HK-2 (cell line): Measurements from ENCODE around the gene EXOC1.

Experiments
- DNase-seq: peaks from one replicate; pipeline ENCODE4 v3.0.0-alpha.2; 2018; ENCODE audit not compliant: unreplicated experiment

EXOC1 gene

GRCh38 chr4:55857586-55857985 is 4.1 kb downstream of the EXOC1 start:
- DNase-seq, result no peak

DNA sequence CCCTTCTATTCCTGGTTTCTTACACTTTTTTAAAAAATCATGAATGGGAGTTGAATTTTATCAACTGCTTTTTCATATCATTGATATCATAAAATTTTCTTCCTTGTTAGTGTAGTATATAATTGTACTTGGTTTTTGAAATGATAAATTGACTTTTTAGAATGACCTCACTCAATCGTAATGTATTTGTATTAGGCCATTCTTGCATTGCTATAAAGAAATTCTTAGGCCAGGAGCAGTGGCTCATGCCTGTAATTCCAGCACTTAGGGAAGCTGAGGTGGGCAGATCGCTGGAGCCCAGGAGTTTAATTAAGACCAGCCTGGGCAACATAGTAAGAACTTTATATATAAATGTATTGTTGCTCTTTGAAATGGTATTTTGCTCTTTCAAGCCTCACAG is 6.3 kb downstream of the EXOC1 start:
- no peak for DNase-seq

GRCh38 chr4:55864577-55865223 is 11.3 kb downstream of the EXOC1 start:
- no peak for DNase-seq

DNA sequence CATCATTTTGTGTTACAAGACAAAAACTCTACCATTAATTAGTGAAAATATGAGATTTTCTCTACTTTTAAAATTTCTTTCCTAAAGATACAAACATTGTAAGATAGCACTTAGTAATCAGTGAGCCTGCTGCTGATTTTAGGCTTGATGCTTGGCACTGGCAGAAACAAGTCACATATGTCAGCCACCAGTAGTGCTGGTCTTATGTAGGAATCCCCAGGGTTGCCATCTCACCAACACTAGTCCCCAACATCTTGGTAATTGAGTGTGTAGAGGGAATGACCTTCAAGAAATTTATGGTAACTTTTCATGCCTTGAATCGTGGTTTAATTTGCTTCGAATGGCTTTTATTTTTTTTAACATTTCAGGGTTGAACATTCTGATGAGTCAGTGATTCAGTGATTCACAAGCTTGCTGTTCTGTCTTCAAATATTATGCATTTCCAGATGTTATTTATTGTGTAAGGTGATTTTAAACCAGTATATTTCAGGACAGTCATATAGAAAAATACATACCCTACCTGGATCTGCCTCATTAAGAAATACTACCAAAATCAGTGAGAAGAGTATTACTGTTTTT is 11.9 kb downstream of the EXOC1 start:
- no peak for DNase-seq

- no peak for DNase-seq
Observed at GRCh38 chr4:55866290-55866907, 13.0 kb downstream of the EXOC1 start.

DNA sequence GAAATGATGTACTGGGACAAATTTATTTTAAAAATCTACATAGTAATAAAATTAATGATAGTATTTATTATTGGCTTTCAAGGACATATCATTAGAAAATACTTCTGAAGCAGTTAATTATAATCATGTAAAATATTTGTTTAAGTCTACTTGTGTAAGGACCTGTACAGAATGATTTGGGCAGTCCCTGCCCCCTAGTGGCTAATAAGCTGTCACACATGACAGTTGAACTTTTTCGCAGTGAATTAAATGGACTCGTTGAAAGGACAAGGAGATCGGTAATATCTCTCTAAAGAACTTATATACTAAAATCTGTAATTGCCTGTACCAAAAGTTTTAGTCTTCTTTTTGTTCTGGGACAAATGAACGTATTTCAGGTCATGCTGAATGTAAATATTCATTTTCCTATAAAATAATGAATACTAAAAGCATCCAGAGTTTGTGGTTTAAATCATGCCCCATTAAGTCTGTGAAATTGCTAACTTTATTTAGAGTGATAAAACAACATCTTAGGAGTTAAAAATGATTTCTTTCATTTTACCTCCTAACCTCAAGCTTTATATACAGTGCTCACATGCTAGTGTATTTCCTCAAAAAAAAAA is 13.6 kb downstream of the EXOC1 start:
- DNase-seq, result no peak

DNA sequence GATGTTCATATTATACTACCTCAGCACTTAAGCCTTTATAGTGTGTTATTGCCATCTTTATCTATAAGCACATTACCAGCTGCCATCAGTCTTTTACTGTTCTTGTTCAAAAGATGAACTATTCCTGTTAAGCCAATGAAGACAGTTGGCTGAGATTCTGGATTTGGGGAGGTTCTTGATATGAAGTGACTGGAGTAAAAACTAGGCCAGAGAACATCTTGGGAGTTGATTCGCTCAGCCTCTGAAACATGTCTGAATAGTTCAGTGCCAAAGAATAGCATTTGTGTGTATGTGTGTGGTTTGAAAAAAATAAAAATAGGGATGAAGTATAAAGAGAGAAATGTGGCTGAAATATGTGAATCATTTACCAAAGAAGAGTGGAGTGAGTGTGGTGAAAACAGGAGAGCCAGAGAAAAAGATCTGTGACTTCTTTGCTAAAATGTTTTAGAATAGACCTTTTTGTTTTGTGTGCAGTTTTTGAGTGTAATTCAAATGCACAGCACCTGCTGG is 15.2 kb downstream of the EXOC1 start:
- DNase-seq, result no peak

GRCh38 chr4:55871299-55871800 is 17.9 kb downstream of the EXOC1 start:
- DNase-seq, result no peak

DNA sequence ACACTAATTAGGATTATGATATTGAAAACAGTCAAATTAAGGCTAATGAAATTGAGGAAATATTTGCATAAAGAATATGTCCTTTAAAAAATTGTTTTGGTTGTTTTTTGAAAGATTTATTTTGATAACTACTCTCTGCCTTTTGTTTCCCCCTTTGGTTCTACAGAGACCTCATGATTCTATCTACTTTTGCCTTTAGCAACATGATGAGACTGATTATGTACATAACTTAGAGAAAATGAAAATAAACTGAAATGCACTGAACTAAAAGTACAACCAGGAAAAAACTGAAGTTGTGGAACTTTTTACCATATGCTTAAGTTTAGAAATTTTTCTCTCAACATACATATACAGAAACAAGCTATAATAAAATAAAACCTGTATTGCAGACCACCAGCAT is 21.4 kb downstream of the EXOC1 start:
- DNase-seq, result no peak

DNA sequence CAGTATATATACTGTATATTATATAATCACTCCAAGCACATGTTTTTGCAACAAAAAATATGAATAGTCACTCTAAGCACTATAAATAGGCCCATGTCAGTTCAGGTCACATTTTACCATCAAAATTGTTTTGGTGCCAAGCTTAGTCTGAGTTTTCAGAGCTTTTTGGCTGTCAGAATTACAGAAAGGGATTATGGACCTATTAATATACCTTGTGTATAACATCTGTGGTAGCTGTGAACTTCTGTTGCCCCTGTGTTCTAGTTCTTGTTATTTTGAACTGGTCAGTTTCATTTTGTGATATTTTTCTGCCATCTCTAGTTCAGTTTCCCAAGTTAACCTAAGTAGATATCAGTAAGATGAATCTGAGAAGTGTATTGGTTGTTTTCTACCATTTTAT is 22.9 kb downstream of the EXOC1 start:
- no peak for DNase-seq

DNA sequence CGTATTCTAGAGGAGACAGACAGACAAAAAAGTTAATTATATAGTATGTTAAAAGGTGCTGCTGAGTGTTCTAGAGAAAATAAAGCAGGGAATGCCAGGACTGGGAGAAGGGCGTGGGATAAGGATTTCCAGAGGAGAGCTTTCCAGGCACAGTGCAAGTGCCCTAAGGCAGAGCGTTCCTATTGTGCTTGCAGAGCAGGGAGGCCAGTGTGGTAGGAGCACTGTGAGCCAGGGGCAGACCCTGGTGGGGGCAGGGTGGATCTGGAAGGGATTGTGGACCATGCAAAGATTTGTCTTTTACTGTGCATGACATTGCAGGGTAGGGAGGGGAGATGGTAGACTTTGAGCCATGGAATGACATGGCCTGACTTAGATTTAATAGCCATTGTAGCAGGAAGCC is 25.8 kb downstream of the EXOC1 start:
- no peak for DNase-seq

DNA sequence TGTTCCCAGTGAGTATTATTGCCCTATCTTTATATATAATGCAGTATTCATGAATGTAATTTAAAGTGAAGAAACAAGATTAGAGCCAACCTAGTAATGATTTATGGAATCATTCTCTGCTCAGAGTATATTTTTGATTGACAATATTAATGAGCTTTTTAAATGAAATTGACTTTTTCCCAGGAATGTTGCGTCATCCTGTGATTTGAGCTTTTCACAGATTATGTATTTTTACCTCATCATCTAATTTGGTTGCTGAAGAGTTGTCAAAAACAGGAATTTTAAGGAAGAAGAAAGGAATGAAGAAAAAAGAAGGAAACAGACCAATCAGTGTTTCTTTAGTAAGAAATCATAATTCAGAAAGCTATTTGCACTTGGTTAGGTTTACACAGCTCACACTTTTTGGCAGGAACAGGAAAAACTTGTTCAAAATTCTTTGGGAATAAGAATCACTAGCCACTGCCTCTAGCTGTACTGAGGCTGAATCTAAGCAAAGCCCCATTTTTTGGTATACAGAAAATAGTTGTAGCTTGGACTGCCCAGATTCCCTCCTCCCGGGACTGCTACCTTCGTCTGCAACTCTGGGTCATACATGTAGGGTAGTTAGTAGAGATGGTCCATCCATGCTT is 27.3 kb downstream of the EXOC1 start:
- DNase-seq, result no peak

- DNase-seq, result no peak
Observed at GRCh38 chr4:55884093-55884850, 30.8 kb downstream of the EXOC1 start.

- no peak for DNase-seq
Observed at GRCh38 chr4:55884851-55885219, 31.4 kb downstream of the EXOC1 start.

- no peak for DNase-seq
Observed at GRCh38 chr4:55887594-55887993, 34.1 kb downstream of the EXOC1 start.

GRCh38 chr4:55892156-55892555 is 38.7 kb downstream of the EXOC1 start:
- no peak for DNase-seq

GRCh38 chr4:55896622-55897021 is 43.2 kb downstream of the EXOC1 start:
- no peak for DNase-seq

- no peak for DNase-seq
Observed at GRCh38 chr4:55902677-55903076, 49.2 kb downstream of the EXOC1 start.

DNA sequence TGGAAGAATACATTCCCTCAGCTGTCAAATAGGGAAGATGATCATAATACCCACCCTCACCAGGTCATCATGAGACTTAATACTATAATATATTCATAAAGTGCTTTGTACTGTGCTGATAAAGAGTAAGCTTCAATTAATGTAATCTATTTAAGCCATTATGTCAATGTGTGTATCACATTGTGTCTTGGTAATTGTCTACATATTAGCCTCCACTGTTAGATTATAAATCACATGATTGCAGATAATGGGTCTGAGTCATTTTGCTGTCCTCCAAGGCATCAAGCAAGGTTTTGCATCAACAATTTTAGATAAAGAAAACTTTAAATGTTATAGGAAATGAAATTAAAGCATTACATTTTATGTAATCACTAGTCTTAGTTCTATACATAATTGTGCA is 50.1 kb downstream of the EXOC1 start:
- DNase-seq, result no peak

- DNase-seq, result no peak
Observed at GRCh38 chr4:55904576-55904975, 51.1 kb downstream of the EXOC1 start.

DNA sequence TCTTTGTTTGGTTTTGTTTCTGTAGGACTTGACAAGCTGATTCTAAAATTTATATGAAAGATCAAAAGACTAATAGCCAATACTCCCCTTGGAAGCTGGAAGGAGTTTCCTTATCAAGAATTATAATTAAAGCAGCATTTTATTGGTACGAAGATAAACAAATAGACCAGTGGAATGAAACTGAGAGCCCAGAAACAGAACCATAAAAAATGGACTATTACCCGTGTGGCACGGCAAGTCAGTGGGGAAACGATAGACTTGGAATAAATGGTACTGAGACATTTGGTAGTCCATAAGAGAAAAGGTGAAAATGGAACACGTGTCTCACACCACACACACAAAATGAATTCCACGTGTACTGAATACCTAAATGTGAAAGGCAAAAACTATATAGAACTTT is 52.9 kb downstream of the EXOC1 start:
- no peak for DNase-seq

GRCh38 chr4:55906989-55907388 is 53.5 kb downstream of the EXOC1 start:
- no peak for DNase-seq
